Peyer's patch (tissue), 4 donors: Measurements from ENCODE around the gene MTCL1.

Source experiments
- POLR2A ChIP-seq, 2 donors: fragments of 450-650 bp; IDR thresholded peaks; one replicate each; pipeline ENCODE4 v1.5.1; 2017; ENCODE audit warnings: antibody characterized with exemption in 2 of 2, mild to moderate bottlenecking in 2 of 2, moderate library complexity in 2 of 2
- TF ChIP-seq, protein P1 (sequence below), 6 experiments: fragments of 450-650 bp in 4 of 6; fragments of 200-600 bp in 2 of 6; sonication (generic) in 1 of 6; IDR thresholded peaks; one replicate each; pipeline ENCODE4 v1.5.1; 2017 to 2019; ENCODE audit warnings: antibody characterized with exemption in 6 of 6, mild to moderate bottlenecking in 3 of 6, moderate library complexity in 1 of 6

- no peak for TF ChIP-seq POLR2A (IDR thresholded peaks at IDR 0.05)
- TF ChIP-seq, protein P1, sequence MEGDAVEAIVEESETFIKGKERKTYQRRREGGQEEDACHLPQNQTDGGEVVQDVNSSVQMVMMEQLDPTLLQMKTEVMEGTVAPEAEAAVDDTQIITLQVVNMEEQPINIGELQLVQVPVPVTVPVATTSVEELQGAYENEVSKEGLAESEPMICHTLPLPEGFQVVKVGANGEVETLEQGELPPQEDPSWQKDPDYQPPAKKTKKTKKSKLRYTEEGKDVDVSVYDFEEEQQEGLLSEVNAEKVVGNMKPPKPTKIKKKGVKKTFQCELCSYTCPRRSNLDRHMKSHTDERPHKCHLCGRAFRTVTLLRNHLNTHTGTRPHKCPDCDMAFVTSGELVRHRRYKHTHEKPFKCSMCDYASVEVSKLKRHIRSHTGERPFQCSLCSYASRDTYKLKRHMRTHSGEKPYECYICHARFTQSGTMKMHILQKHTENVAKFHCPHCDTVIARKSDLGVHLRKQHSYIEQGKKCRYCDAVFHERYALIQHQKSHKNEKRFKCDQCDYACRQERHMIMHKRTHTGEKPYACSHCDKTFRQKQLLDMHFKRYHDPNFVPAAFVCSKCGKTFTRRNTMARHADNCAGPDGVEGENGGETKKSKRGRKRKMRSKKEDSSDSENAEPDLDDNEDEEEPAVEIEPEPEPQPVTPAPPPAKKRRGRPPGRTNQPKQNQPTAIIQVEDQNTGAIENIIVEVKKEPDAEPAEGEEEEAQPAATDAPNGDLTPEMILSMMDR (IDR thresholded peaks at IDR 0.05): no peak
These were observed 49.1 kb upstream of the MTCL1 start for GRCh38 chr18:8656232-8656631.
